Measurements from ENCODE around the gene FPGS.
"Not testable (repeated sequence)": the region's sequence is repeated elsewhere in the genome, so short reads cannot be mapped to it uniquely, and the experiment has no call there.

The FPGS gene

GRCh38 chr9:127829205-127829906, 26.7 kb downstream of the FPGS start:
- Histone ChIP-seq H3K27me3 (ENCODE audit: control insufficient read depth, insufficient read depth, low read length) (no peaks in the 10 kb centered on the region), H3K4me2 (ENCODE audit: low read length) (no peak overlapping the region), H3K4me3 (ENCODE audit: low read depth, low read length) (no peak overlapping the region), H3K9ac (no peak overlapping the region), H3K27ac (no peak overlapping the region), H3K9me3 (ENCODE audit: control insufficient read depth, low read length) (no peaks in the 10 kb centered on the region), H3K36me3 (ENCODE audit: control insufficient read depth, insufficient read depth, low read length) (no peaks in the 10 kb centered on the region), H3K4me1 (no peaks in the 10 kb centered on the region), H3K79me2 (no peaks in the 10 kb centered on the region), H2AFZ (no peak overlapping the region)
- no peak for TF ChIP-seq CTCF (IDR thresholded peaks at IDR 0.05)

GRCh38 chr9:127832248-127832647, 29.6 kb downstream of the FPGS start:
- no peak for TF ChIP-seq CTCF (IDR thresholded peaks at IDR 0.05)
- Histone ChIP-seq H3K79me2 (no peaks in the 10 kb centered on the region), H3K36me3 (ENCODE audit: control insufficient read depth, insufficient read depth, low read length) (no peaks in the 10 kb centered on the region), H3K9me3 (ENCODE audit: control insufficient read depth, low read length) (no peaks in the 10 kb centered on the region), H3K9ac (no peak overlapping the region), H2AFZ (no peak overlapping the region), H3K4me2 (ENCODE audit: low read length) (no peak overlapping the region), H3K4me3 (ENCODE audit: low read depth, low read length) (no peak overlapping the region), H3K27ac (no peak overlapping the region), H3K4me1 (no peaks in the 10 kb centered on the region), H3K27me3 (ENCODE audit: control insufficient read depth, insufficient read depth, low read length) (no peaks in the 10 kb centered on the region)

GRCh38 chr9:127833555-127833954, 30.9 kb downstream of the FPGS start:
- Histone ChIP-seq H3K36me3 (ENCODE audit: control insufficient read depth, insufficient read depth, low read length) (no peaks in the 10 kb centered on the region), H3K9me3 (ENCODE audit: control insufficient read depth, low read length) (no peaks in the 10 kb centered on the region), H3K4me2 (ENCODE audit: low read length) (no peak overlapping the region), H3K9ac (no peak overlapping the region), H3K27me3 (ENCODE audit: control insufficient read depth, insufficient read depth, low read length) (no peaks in the 10 kb centered on the region), H3K27ac (no peak overlapping the region), H2AFZ (no peak overlapping the region), H3K4me3 (ENCODE audit: low read depth, low read length) (no peak overlapping the region), H3K4me1 (no peaks in the 10 kb centered on the region), H3K79me2 (no peaks in the 10 kb centered on the region)
- TF ChIP-seq CTCF (IDR thresholded peaks at IDR 0.05) = no peak

- Histone ChIP-seq H3K4me2 (ENCODE audit: low read length) (no peak overlapping the region), H3K36me3 (ENCODE audit: control insufficient read depth, insufficient read depth, low read length) (no peaks in the 10 kb centered on the region), H3K79me2 (no peaks in the 10 kb centered on the region), H3K27ac (peak overlapping the region; percentile 49), H3K9ac (no peak overlapping the region), H3K4me3 (ENCODE audit: low read depth, low read length) (no peak overlapping the region), H3K27me3 (ENCODE audit: control insufficient read depth, insufficient read depth, low read length) (no peaks in the 10 kb centered on the region), H3K9me3 (ENCODE audit: control insufficient read depth, low read length) (no peaks in the 10 kb centered on the region), H2AFZ (no peak overlapping the region), H3K4me1 (no peaks in the 10 kb centered on the region)
- TF ChIP-seq CTCF (IDR thresholded peaks at IDR 0.05) = no peak
Measured at GRCh38 chr9:127835991-127836516, 33.4 kb downstream of the FPGS start.

GRCh38 chr9:127836561-127836960, 33.9 kb downstream of the FPGS start:
- H3K9me3 ChIP-seq (ENCODE audit: control insufficient read depth, low read length); H3K4me3 ChIP-seq (ENCODE audit: low read depth, low read length); H3K4me2 ChIP-seq (ENCODE audit: low read length); H3K9ac ChIP-seq; H2AFZ ChIP-seq; H3K36me3 ChIP-seq (ENCODE audit: control insufficient read depth, insufficient read depth, low read length); H3K79me2 ChIP-seq; H3K27ac ChIP-seq; H3K27me3 ChIP-seq (ENCODE audit: control insufficient read depth, insufficient read depth, low read length); H3K4me1 ChIP-seq: not testable (repeated sequence)

Measured in parathyroid adenoma (tissue), 2 donors.